K562 (cell line): ENCODE data around the gene RFC2. TPM values are rescaled to one million over a fixed set of nuclear protein-coding genes. Genes with fewer than 3 reads are reported as not detected.

Experiments used
- ATAC-seq: fragments of 200-7000 bp; cut with Tn5 transposase; 3 replicates; pipeline ENCODE4 v1.9.1; 2020; ENCODE audit warnings: moderate library complexity
- BruUV-seq: library from RNA; stranded (reverse); fragments of 400-500 nt; replicated peaks from 2 replicates; lab custom pipeline; 2021; lab: Mats Ljungman, UMichigan
- CTCF ChIA-PET: fragments of 300-600 bp; formaldehyde crosslinking; extraction: SDS; loops from one replicate; lab custom pipeline; 2021; ENCODE audit warnings: low intra/inter-chr PET ratio; lab: Yijun Ruan, JAX
- POLR2A ChIA-PET: fragments of 300-600, 350-650 bp; sonication (Branson Sonifier 250); formaldehyde crosslinking; extraction: SDS; loops from one replicate; lab custom pipeline; 2021; ENCODE audit warnings: antibody characterized with exemption, inconsistent platforms; lab: Yijun Ruan, JAX
- DNase-seq, 4 experiments: peaks; one replicate each; pipeline versions ENCODE4 v3.0.0 to v3.0.0-alpha.2; 2011 to 2018; ENCODE audit warnings: low spot score in 3 of 4, mixed read lengths in 3 of 4; ENCODE audit errors: extremely low read depth in 1 of 4
- FAIRE-seq: peaks from 2 replicates; lab custom pipeline; 2011; peaks lifted over from hg19 to GRCh38; lab: Jason Lieb, UNC
- H2AFZ ChIP-seq: 2 replicates; pipeline ENCODE4 v1.6.0; 2011; ENCODE audit warnings: low read depth, low read length, control low read depth, inconsistent platforms
- H3K27ac ChIP-seq: fragments of 200-600 bp; 3 replicates; pipeline ENCODE4 v1.8.0; 2011; ENCODE audit warnings: low read depth, mild to moderate bottlenecking, control low read depth, inconsistent platforms, low read length, moderate library complexity, mixed read lengths; ENCODE audit errors: extremely low read depth
- H3K27me3 ChIP-seq, 2 experiments: fragments of 300-600 bp in 1 of 2; 2 replicates in 1 of 2; 3 replicates in 1 of 2; pipeline versions ENCODE4 v1.6.0 to v1.8.0; 2011; ENCODE audit warnings: inconsistent platforms in 2 of 2, low read length in 2 of 2, mild to moderate bottlenecking in 1 of 2, mixed read lengths in 1 of 2, moderate library complexity in 1 of 2; ENCODE audit not compliant: control insufficient read depth in 2 of 2, insufficient read depth in 2 of 2
- H3K36me3 ChIP-seq: fragments of 300-600 bp; 3 replicates; pipeline ENCODE4 v1.8.0; 2011; ENCODE audit warnings: mild to moderate bottlenecking, low read length, inconsistent platforms; ENCODE audit not compliant: control insufficient read depth, insufficient read depth
- H3K4me1 ChIP-seq, 2 experiments: fragments of 200-600 bp in 1 of 2; replicated peaks in 1 of 2; 2 replicates in 1 of 2; 3 replicates in 1 of 2; pipeline versions ENCODE4 v1.5.1 to v1.8.0; 2011; ENCODE audit warnings: inconsistent platforms in 2 of 2, low read length in 2 of 2, mild to moderate bottlenecking in 1 of 2, mixed read lengths in 1 of 2, moderate library complexity in 1 of 2; ENCODE audit not compliant: control insufficient read depth in 2 of 2, insufficient read depth in 2 of 2
- H3K4me2 ChIP-seq: 2 replicates; pipeline ENCODE4 v1.6.1; 2011; ENCODE audit warnings: low read length, control low read depth, inconsistent platforms, mixed read lengths; ENCODE audit not compliant: insufficient read depth
- H3K4me3 ChIP-seq: fragments of 200-600 bp; sonication (generic), shearing (Covaris generic); 2 replicates; pipeline ENCODE4 v1.5.1; 2016; ENCODE audit warnings: control low read depth, inconsistent platforms
- H3K79me2 ChIP-seq: fragments of 200-600 bp; 3 replicates; pipeline ENCODE4 v1.8.0; 2011; ENCODE audit warnings: low read length, inconsistent platforms; ENCODE audit not compliant: control insufficient read depth, insufficient read depth
- H3K9ac ChIP-seq, 2 experiments: 2 replicates each; pipeline versions ENCODE4 v1.6.0 to v1.6.1; 2011; ENCODE audit warnings: low read depth in 2 of 2, low read length in 2 of 2, control low read depth in 1 of 2, inconsistent platforms in 1 of 2, mild to moderate bottlenecking in 1 of 2, mixed read lengths in 1 of 2; ENCODE audit not compliant: insufficient read depth in 1 of 2
- H3K9me1 ChIP-seq: one replicate; pipeline ENCODE4 v1.6.0; 2011; ENCODE audit warnings: inconsistent platforms, mild to moderate bottlenecking, low read length, moderate library complexity; ENCODE audit not compliant: control insufficient read depth, insufficient read depth
- H3K9me3 ChIP-seq: replicated peaks from 2 replicates; pipeline ENCODE4 v1.5.1; 2011; ENCODE audit warnings: low read depth, low read length, inconsistent platforms; ENCODE audit not compliant: control insufficient read depth, insufficient read depth
- H4K20me1 ChIP-seq: replicated peaks from 2 replicates; pipeline ENCODE4 v1.6.1; 2011; ENCODE audit warnings: low read length, inconsistent platforms, mixed read lengths; ENCODE audit not compliant: control insufficient read depth, insufficient read depth
- BHLHE40 ChIP-seq: IDR thresholded peaks from 2 replicates; pipeline ENCODE4 v1.6.1; 2011; ENCODE audit warnings: low read length, improper control_type of control experiment
- CHD2 ChIP-seq: IDR thresholded peaks from 2 replicates; pipeline ENCODE4 v1.6.1; 2011; ENCODE audit warnings: low read depth, low read length
- CXXC5 ChIP-seq: fragments of 250-450 bp; sonication (Bioruptor Pico); IDR thresholded peaks from 2 replicates; pipeline ENCODE4 v1.8.0; 2022; ENCODE audit warnings: inconsistent platforms, mild to moderate bottlenecking, moderate library complexity
- EHMT2 ChIP-seq: fragments of 450-650 bp; IDR thresholded peaks from 2 replicates; pipeline ENCODE4 v1.6.1; 2018; ENCODE audit warnings: antibody characterized with exemption
- NCOR1 ChIP-seq: fragments of 450-650 bp; IDR thresholded peaks from 2 replicates; pipeline ENCODE4 v1.6.1; 2016; ENCODE audit warnings: mild to moderate bottlenecking, moderate library complexity
- SNRNP70 ChIP-seq: fragments of 200-400 bp; formaldehyde crosslinking; optimal IDR thresholded peaks from 2 replicates; pipeline ENCODE3; 2017; ENCODE audit warnings: low read depth, low read length
- THRAP3 ChIP-seq: fragments of 450-650 bp; IDR thresholded peaks from 2 replicates; pipeline ENCODE4 v1.6.1; 2016; ENCODE audit warnings: mild to moderate bottlenecking, inconsistent platforms, borderline replicate concordance
- ZFP1 ChIP-seq: fragments of 450-650 bp; formaldehyde crosslinking; IDR thresholded peaks from 2 replicates; pipeline ENCODE4 v1.4.0; 2020; ENCODE audit warnings: mild to moderate bottlenecking, mixed read lengths
- ZNF41 ChIP-seq: fragments of 250-450 bp; sonication (Bioruptor Pico); conservative IDR thresholded peaks from 2 replicates; pipeline ENCODE4 v1.4.0; 2020; ENCODE audit warnings: mild to moderate bottlenecking
- ZNF449 ChIP-seq: fragments of 250-450 bp; sonication (Bioruptor Pico); IDR thresholded peaks from 2 replicates; pipeline ENCODE4 v1.8.0; 2022; ENCODE audit warnings: moderate library complexity, mild to moderate bottlenecking, inconsistent platforms
- ZNF561 ChIP-seq: fragments of 450-650 bp; formaldehyde crosslinking; conservative IDR thresholded peaks from 2 replicates; pipeline ENCODE4 v1.4.0; 2020; ENCODE audit warnings: mild to moderate bottlenecking, moderate library complexity
- WGBS: fragments of 100-300 bp; shearing (Covaris generic); methylation state at CpG from one replicate; pipeline ENCODE4 v1.1.6; 2016; ENCODE audit warnings: low coverage, mixed read lengths; ENCODE audit not compliant: insufficient coverage; ENCODE audit errors: missing lambda C conversion rate; 5-methylcytosine and 5-hydroxymethylcytosine counted together
- in situ Hi-C: fragments of 300-500 bp; cut with MboI; formaldehyde crosslinking; loops from 4 replicates; pipeline ENCODE4 v1.15.0; 2018; ENCODE audit warnings: inconsistent platforms, mixed read lengths
- intact Hi-C: fragments of 100-400 bp; cut with micrococcal nuclease; formaldehyde crosslinking; loops from 2 replicates; pipeline ENCODE4 v1.14.2; 2022
- polyA plus RNA-seq, 8 experiments: library from polyadenylated mRNA; depleted of rRNA in 4 of 8; stranded (reverse) in 5 of 8; unstranded in 3 of 8; fragments of >200 nt; fragmentation: Nextera tagmentation in 2 of 8; fragmentation: Illumina TruSeq in 1 of 8; extraction: Ambion mirVana in 2 of 8; extraction: Trizol in 1 of 8; gene quantifications; 2 replicates each; pipeline versions ENCODE4 v1.2.1 to v1.2.3, GENCODE V29; 2011 to 2014; ENCODE audit warnings: inconsistent platforms in 1 of 8, missing spikeins in 1 of 8
- total RNA-seq, 7 experiments: library from RNA; depleted of rRNA in 6 of 7; stranded (reverse); fragments of >200 nt in 6 of 7; fragmentation: Illumina TruSeq in 2 of 7; extraction: Trizol in 2 of 7; gene quantifications; 2 replicates each; pipeline versions ENCODE4 v1.2.1 to v1.2.3, GENCODE V29; 2011 to 2021; ENCODE audit warnings: low replicate concordance in 1 of 7
- TF ChIP-seq, protein P1 (sequence below), 3 experiments: fragments of 200-800 bp in 1 of 3; sonication (Bioruptor generic) in 1 of 3; sonication (generic) in 1 of 3; formaldehyde crosslinking in 1 of 3; IDR thresholded peaks; 2 replicates each; pipeline versions ENCODE4 v1.6.1 to v1.8.0; 2016 to 2022; ENCODE audit warnings: mild to moderate bottlenecking in 2 of 3, missing compliant biosample characterization in 2 of 3, missing genetic modification characterization in 2 of 3, missing genetic modification reagents in 1 of 3
- TF ChIP-seq, protein P2 (sequence below): sonication (generic); formaldehyde crosslinking; IDR thresholded peaks from 2 replicates; pipeline ENCODE4 v1.8.0; 2022; ENCODE audit warnings: missing genetic modification reagents, mild to moderate bottlenecking, borderline replicate concordance

RFC2 gene
- total and polyA plus RNA-seq, 9 of the 15 experiments (the other 6 are each of a cell fraction or from before 2014, with no cell fraction given) = 32.5 to 161 (median 102) TPM

GRCh38 chr7:74263399-74264120, 9.4 kb upstream of the RFC2 start (continued):
- TF ChIP-seq, protein P1, sequence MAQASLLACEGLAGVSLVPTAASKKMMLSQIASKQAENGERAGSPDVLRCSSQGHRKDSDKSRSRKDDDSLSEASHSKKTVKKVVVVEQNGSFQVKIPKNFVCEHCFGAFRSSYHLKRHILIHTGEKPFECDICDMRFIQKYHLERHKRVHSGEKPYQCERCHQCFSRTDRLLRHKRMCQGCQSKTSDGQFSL (CRISPR knock-in tag; IDR thresholded peaks at IDR 0.05) = no peak
- TF ChIP-seq, protein P1 (tag; IDR thresholded peaks at IDR 0.05) = no peak
- no peak for TF ChIP-seq ZNF449
- TF ChIP-seq, all 486 proteins: peak for 0

- no peak for ATAC-seq
- POLR2A ChIA-PET = interaction anchor here (1.4 to 2.0 kb wide), 2 partner anchors 8 to 16 kb away, joined by 5 to 8 read pairs; partner anchors contain the start of gene RFC2
- no peaks in the 10 kb centered on the region for H3K36me3 ChIP-seq
- no peak for FAIRE-seq
- H3K9me3 ChIP-seq = no peaks in the 10 kb centered on the region
- DNase-seq = peak in 1 of 4 experiments; percentile 4
- H3K4me1 ChIP-seq = peaks cover 0 to 3% of the 10 kb centered on the region in 2 experiments; a peak in 2 of 5 replicates
- H3K9me1 ChIP-seq = no peaks in the 10 kb centered on the region
- H3K4me3 ChIP-seq = no peak overlapping the region
- H3K79me2 ChIP-seq = no peaks in the 10 kb centered on the region
- H3K9ac ChIP-seq = peak overlapping the region in 1 of 2 experiments; percentile 55; a peak in 1 of 4 replicates
- no TSS peak for BruUV-seq
- 51% methylated on average over 20 of the region's 20 CpGs for WGBS
- no peak overlapping the region for H3K27ac ChIP-seq
- intact Hi-C loops = no loop called here
- TF ChIP-seq, protein P2, sequence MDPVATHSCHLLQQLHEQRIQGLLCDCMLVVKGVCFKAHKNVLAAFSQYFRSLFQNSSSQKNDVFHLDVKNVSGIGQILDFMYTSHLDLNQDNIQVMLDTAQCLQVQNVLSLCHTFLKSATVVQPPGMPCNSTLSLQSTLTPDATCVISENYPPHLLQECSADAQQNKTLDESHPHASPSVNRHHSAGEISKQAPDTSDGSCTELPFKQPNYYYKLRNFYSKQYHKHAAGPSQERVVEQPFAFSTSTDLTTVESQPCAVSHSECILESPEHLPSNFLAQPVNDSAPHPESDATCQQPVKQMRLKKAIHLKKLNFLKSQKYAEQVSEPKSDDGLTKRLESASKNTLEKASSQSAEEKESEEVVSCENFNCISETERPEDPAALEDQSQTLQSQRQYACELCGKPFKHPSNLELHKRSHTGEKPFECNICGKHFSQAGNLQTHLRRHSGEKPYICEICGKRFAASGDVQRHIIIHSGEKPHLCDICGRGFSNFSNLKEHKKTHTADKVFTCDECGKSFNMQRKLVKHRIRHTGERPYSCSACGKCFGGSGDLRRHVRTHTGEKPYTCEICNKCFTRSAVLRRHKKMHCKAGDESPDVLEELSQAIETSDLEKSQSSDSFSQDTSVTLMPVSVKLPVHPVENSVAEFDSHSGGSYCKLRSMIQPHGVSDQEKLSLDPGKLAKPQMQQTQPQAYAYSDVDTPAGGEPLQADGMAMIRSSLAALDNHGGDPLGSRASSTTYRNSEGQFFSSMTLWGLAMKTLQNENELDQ (CRISPR knock-in tag) = no peak
- TF ChIP-seq ZFP1 (CRISPR knock-in tag) (no peak), EHMT2 (no peak), CXXC5 (CRISPR knock-in tag) (no peak), CHD2 (no peak), THRAP3 (no peak), NCOR1 (no peak), ZNF561 (CRISPR knock-in tag) (no peak), BHLHE40 (no peak), SNRNP70 (no peak), ZNF41 (CRISPR knock-in tag) (no peak)
- in situ Hi-C loops = loop anchor here (5.0 kb wide), 1 partner anchor 34 kb away; no protein-coding TSS in a partner anchor
- no peak overlapping the region for H3K4me2 ChIP-seq
- CTCF ChIA-PET = no interaction called here
- no peak overlapping the region for H2AFZ ChIP-seq
- H4K20me1 ChIP-seq = no peaks in the 10 kb centered on the region
- H3K27me3 ChIP-seq = no peaks in the 10 kb centered on the region; a peak in 1 of 5 replicates
Measured at GRCh38 chr7:74262639-74263398, 8.6 kb upstream of the RFC2 start.
